GM19452 (cell line): ENCODE results near the gene COL5A1.
"Not testable (repeated sequence)": the region's sequence is repeated elsewhere in the genome, so short reads cannot be mapped to it uniquely, and the experiment has no call there.

ENCODE experiments used
- ATAC-seq: cut with Tn5 transposase; IDR thresholded peaks from one replicate; pipeline ENCODE4 v1.9.1; 2021; ENCODE audit not compliant: unreplicated experiment

Gene COL5A1

GRCh38 chr9:134707031-134707680 lies 65.6 kb downstream of the COL5A1 start:
- ATAC-seq, result no peak

- no peak for ATAC-seq
Observed at GRCh38 chr9:134707731-134708671, 66.4 kb downstream of the COL5A1 start.

GRCh38 chr9:134708672-134709038 lies 67.1 kb downstream of the COL5A1 start:
- no peak for ATAC-seq

GRCh38 chr9:134709512-134710270 lies 68.1 kb downstream of the COL5A1 start:
- no peak for ATAC-seq

- no peak for ATAC-seq
Observed at GRCh38 chr9:134710271-134710540, 68.6 kb downstream of the COL5A1 start.

- no peak for ATAC-seq
Observed at GRCh38 chr9:134710901-134711300, 69.3 kb downstream of the COL5A1 start.

- ATAC-seq, result no peak
Observed at GRCh38 chr9:134712243-134712642, 70.6 kb downstream of the COL5A1 start.

- ATAC-seq, result no peak
Observed at GRCh38 chr9:134712926-134713325, 71.3 kb downstream of the COL5A1 start.

- ATAC-seq, result not testable (repeated sequence)
Observed at GRCh38 chr9:134715536-134715935, 73.9 kb downstream of the COL5A1 start.

DNA sequence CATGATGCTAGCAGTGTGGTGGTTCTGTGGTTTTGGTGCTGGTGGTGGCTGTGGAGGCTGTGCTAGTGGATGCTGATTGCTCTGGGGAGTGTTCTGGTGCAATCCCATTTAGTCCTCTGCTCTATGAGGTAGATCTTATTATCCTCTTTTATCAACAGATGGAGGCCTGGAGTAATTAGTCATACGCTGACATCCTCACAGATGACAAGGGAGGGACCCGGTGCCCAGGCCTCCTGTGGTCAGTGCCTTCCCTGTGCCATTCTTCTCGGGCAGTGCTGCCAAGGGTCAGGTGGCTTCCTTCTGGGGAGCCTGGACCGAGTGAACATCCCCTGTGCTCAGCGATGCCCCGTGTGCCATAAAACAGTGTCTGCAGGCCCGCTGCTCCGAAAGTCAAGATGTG lies 74.5 kb downstream of the COL5A1 start:
- ATAC-seq, result no peak

DNA sequence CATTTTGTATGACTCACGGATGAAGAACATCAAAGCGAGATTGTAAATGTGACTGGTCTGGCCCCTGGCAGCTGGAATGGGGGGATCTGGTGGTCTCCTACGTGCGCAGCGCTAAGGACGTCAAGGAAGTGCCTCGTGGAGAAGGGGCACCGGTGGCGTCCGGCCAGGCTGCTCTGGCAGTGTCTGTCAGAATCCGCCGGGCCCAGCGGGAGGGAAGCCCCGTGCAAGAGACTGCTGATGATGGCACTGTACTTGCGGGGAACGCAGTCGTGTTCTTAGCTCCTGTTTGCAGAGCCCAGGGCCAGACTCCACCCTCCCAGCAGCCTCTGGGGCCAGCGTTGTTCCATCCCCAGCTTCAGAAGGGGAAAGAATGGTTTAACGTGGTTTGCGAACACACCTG lies 75.5 kb downstream of the COL5A1 start:
- no peak for ATAC-seq

- ATAC-seq, result no peak
Observed at GRCh38 chr9:134717924-134718645, 76.5 kb downstream of the COL5A1 start.

DNA sequence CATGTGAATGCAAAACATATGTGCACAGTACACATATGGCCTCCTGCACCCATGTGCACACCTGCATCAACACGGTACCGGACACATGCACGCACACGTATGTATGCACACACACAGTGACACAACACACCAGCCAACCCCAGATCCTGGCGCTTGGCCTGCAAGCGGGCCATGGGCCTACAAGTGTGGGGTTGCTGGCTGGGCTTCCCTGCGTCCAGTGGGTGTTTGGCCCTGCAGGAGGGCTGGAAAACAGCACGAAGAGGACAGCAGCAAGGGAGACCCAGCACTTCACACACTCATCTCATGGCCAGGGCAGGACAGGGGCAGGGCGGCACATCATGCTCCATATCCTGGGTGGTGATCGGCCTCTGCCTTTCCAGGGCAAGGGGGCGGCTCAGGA lies 77.7 kb downstream of the COL5A1 start:
- no peak for ATAC-seq

GRCh38 chr9:134720136-134720753 lies 78.6 kb downstream of the COL5A1 start:
- no peak for ATAC-seq

- no peak for ATAC-seq
Observed at GRCh38 chr9:134720796-134721195, 79.2 kb downstream of the COL5A1 start.

- no peak for ATAC-seq
Observed at GRCh38 chr9:134721344-134721743, 79.7 kb downstream of the COL5A1 start.

- no peak for ATAC-seq
Observed at GRCh38 chr9:134722120-134722701, 80.6 kb downstream of the COL5A1 start.

- ATAC-seq, result no peak
Observed at GRCh38 chr9:134723037-134723436, 81.4 kb downstream of the COL5A1 start.

- no peak for ATAC-seq
Observed at GRCh38 chr9:134723491-134724190, 82.0 kb downstream of the COL5A1 start.
